HCT116 (cell line): ENCODE measurements around the gene MCC. TPM values are rescaled to one million over a fixed set of nuclear protein-coding genes. Genes with fewer than 3 reads are reported as not detected.

Source experiments
- ATAC-seq: fragments of 200-7000 bp; cut with Tn5 transposase; 2 replicates; pipeline ENCODE4 v1.9.1; 2020; ENCODE audit warnings: mild to moderate bottlenecking, moderate library complexity
- BruUV-seq: library from RNA; stranded (reverse); fragments of 400-500 nt; replicated peaks from 2 replicates; lab custom pipeline; 2021; lab: Mats Ljungman, UMichigan
- CTCF ChIA-PET: fragments of 300-600 bp; sonication (Branson Sonifier 250); formaldehyde crosslinking; loops from one replicate; lab custom pipeline; 2021; ENCODE audit warnings: antibody characterized with exemption; lab: Charles Lee
- POLR2A ChIA-PET: fragments of 300-600, 350-600 bp; sonication (Branson Sonifier 250); formaldehyde crosslinking; loops from one replicate; lab custom pipeline; 2021; ENCODE audit warnings: antibody characterized with exemption; lab: Charles Lee
- RAD21 ChIA-PET, 2 experiments: fragments of 300-600 bp; sonication (Branson Sonifier 250); formaldehyde crosslinking; loops; one replicate each; lab custom pipeline; 2023; ENCODE audit warnings: low total read pairs in 2 of 2; ENCODE audit not compliant: uncharacterized antibody in 2 of 2, unreplicated experiment in 2 of 2, low non-redundant PET in 1 of 2; lab: Charles Lee
- DNase-seq: peaks from one replicate; pipeline ENCODE4 v3.0.0-alpha.2; 2010; ENCODE audit warnings: low read depth, low spot score
- H2AFZ ChIP-seq: fragments of 200-600 bp; shearing (Covaris generic), sonication (generic); 2 replicates; pipeline ENCODE4 v1.6.1; 2017; ENCODE audit warnings: low read depth, mixed run types, mixed read lengths, antibody characterized with exemption, low read length; ENCODE audit not compliant: poor library complexity, severe bottlenecking
- H3K27ac ChIP-seq: 2 replicates; pipeline ENCODE4 v1.5.1; 2012; ENCODE audit warnings: low read depth, low read length
- H3K27me3 ChIP-seq: fragments of 200-600 bp; sonication (generic); 2 replicates; pipeline ENCODE4 v1.6.1; 2016; ENCODE audit warnings: mixed run types, low read length, mixed read lengths; ENCODE audit not compliant: insufficient read depth
- H3K36me3 ChIP-seq, 2 experiments: fragments of 200-500 bp in 1 of 2; fragments of 200-600 bp in 1 of 2; sonication (Bioruptor generic) in 1 of 2; sonication (generic) in 1 of 2; 2 replicates each; pipeline versions ENCODE4 v1.5.1 to v1.6.1; 2014 to 2016; ENCODE audit warnings: low read length in 2 of 2, inconsistent platforms in 1 of 2, mixed read lengths in 1 of 2, mixed run types in 1 of 2; ENCODE audit not compliant: insufficient read depth in 2 of 2, control insufficient read depth in 1 of 2
- H3K4me1 ChIP-seq, 2 experiments: fragments of 200-600 bp in 1 of 2; sonication (generic) in 1 of 2; 2 replicates each; pipeline versions ENCODE4 v1.5.1 to v1.6.1; 2012 to 2017; ENCODE audit warnings: low read length in 2 of 2, inconsistent platforms in 1 of 2, mild to moderate bottlenecking in 1 of 2, mixed read lengths in 1 of 2, mixed run types in 1 of 2, moderate library complexity in 1 of 2; ENCODE audit not compliant: insufficient read depth in 2 of 2, control insufficient read depth in 1 of 2
- H3K4me2 ChIP-seq: fragments of 200-600 bp; sonication (generic); 2 replicates; pipeline ENCODE4 v1.6.1; 2017; ENCODE audit warnings: mixed run types, low read length, mixed read lengths
- H3K4me3 ChIP-seq, 2 experiments: fragments of 200-600 bp in 1 of 2; sonication (generic) in 1 of 2; replicated peaks in 1 of 2; 2 replicates each; pipeline ENCODE4 v1.5.1; 2011 to 2016; ENCODE audit warnings: low read length in 2 of 2, control low read depth in 1 of 2, low read depth in 1 of 2, mild to moderate bottlenecking in 1 of 2, mixed read lengths in 1 of 2, mixed run types in 1 of 2
- H3K79me2 ChIP-seq: fragments of 200-600 bp; sonication (generic); 2 replicates; pipeline ENCODE4 v1.6.1; 2017; ENCODE audit warnings: mild to moderate bottlenecking, mixed run types, low read length, moderate library complexity, mixed read lengths; ENCODE audit not compliant: insufficient read depth
- H3K9ac ChIP-seq: fragments of 200-600 bp; sonication (generic); 2 replicates; pipeline ENCODE4 v1.6.1; 2016; ENCODE audit warnings: low read length, mixed read lengths
- H3K9me2 ChIP-seq: fragments of 200-600 bp; sonication (generic), shearing (Covaris generic); 2 replicates; pipeline ENCODE4 v1.6.1; 2017; ENCODE audit warnings: mixed run types, mild to moderate bottlenecking, moderate library complexity; ENCODE audit not compliant: insufficient read depth
- H3K9me3 ChIP-seq, 2 experiments: fragments of 200-500 bp in 1 of 2; fragments of 200-600 bp in 1 of 2; sonication (Bioruptor generic) in 1 of 2; sonication (generic) in 1 of 2; 2 replicates each; pipeline ENCODE4 v1.6.1; 2014 to 2017; ENCODE audit warnings: low read length in 2 of 2, mixed read lengths in 2 of 2, inconsistent platforms in 1 of 2, low read depth in 1 of 2, mild to moderate bottlenecking in 1 of 2, mixed run types in 1 of 2, moderate library complexity in 1 of 2; ENCODE audit not compliant: control insufficient read depth in 1 of 2, insufficient read depth in 1 of 2
- H4K20me1 ChIP-seq: fragments of 200-600 bp; sonication (generic), shearing (Covaris generic); 2 replicates; pipeline ENCODE4 v1.6.1; 2017; ENCODE audit warnings: mixed run types, mild to moderate bottlenecking, moderate library complexity; ENCODE audit not compliant: insufficient read depth
- CTCF ChIP-seq, 3 experiments: fragments of 200-600 bp in 1 of 3; sonication (generic) in 1 of 3; IDR thresholded peaks in 2 of 3; conservative IDR thresholded peaks in 1 of 3; 2 replicates each; pipeline ENCODE4 v1.5.1; 2012 to 2017; ENCODE audit warnings: low read depth in 2 of 3, low read length in 2 of 3, antibody characterized with exemption in 1 of 3, borderline replicate concordance in 1 of 3, control low read depth in 1 of 3, mild to moderate bottlenecking in 1 of 3, mixed read lengths in 1 of 3, mixed run types in 1 of 3, moderate library complexity in 1 of 3; ENCODE audit not compliant: insufficient read depth in 1 of 3
- EZH2phosphoT487 ChIP-seq: fragments of 200-600 bp; IDR thresholded peaks from 2 replicates; pipeline ENCODE4 v1.6.1; 2018; ENCODE audit warnings: antibody characterized with exemption, borderline replicate concordance
- JUND ChIP-seq: IDR thresholded peaks from 2 replicates; pipeline ENCODE4 v1.6.1; 2012
- POLR2A ChIP-seq: IDR thresholded peaks from 2 replicates; pipeline ENCODE4 v1.7.0; 2011; ENCODE audit warnings: borderline replicate concordance; ENCODE audit not compliant: insufficient read depth, insufficient read length; ENCODE audit errors: extremely low read depth
- POLR2AphosphoS5 ChIP-seq: IDR thresholded peaks from 2 replicates; pipeline ENCODE4 v1.6.1; 2011; ENCODE audit warnings: mild to moderate bottlenecking, low read depth, low read length, moderate library complexity
- SIN3A ChIP-seq: IDR thresholded peaks from 2 replicates; pipeline ENCODE4 v1.6.1; 2012; ENCODE audit warnings: low read depth
- SP1 ChIP-seq: IDR thresholded peaks from 2 replicates; pipeline ENCODE4 v1.6.1; 2012; ENCODE audit warnings: low read depth
- ZNF274 ChIP-seq: fragments of 200-500 bp; sonication (Bioruptor generic); IDR thresholded peaks from 2 replicates; pipeline ENCODE4 v1.6.1; 2014; ENCODE audit warnings: mild to moderate bottlenecking, low read depth, low read length, inconsistent platforms
- intact Hi-C: fragments of 100-400 bp; cut with micrococcal nuclease; formaldehyde crosslinking; loops from 2 replicates; pipeline ENCODE4 v1.10.0; 2022
- total RNA-seq: library from RNA; stranded (reverse); gene quantifications from one replicate; pipeline ENCODE4 v1.2.1, GENCODE V29; 2021; ENCODE audit not compliant: unreplicated experiment

Gene MCC
- total RNA-seq, 1 experiment from 2014 or later, result 20.1 TPM

- ChIA-PET RAD21 (no interaction called here), CTCF (no interaction called here), POLR2A (no interaction called here)
- Histone ChIP-seq H3K9ac (no peak overlapping the region), H4K20me1 (no peaks in the 10 kb centered on the region), H3K9me3 (no peaks in the 10 kb centered on the region), H3K4me1 (peaks cover 0 to 22% of the 10 kb centered on the region in 2 experiments; a peak in 2 of 4 replicates), H3K4me3 (no peak overlapping the region), H3K79me2 (no peaks in the 10 kb centered on the region), H3K27ac (no peak overlapping the region), H2AFZ (no peak overlapping the region), H3K27me3 (no peaks in the 10 kb centered on the region), H3K36me3 (0 out of 4 replicates have a peak, but pooled peaks cover 0 to 4% of the 10 kb centered on the region in 2 experiments), H3K4me2 (no peak overlapping the region), H3K9me2 (no peaks in the 10 kb centered on the region)
- intact Hi-C loops, result no loop called here
- DNase-seq (no peak), ATAC-seq (peak; percentile 18; the same call in 1 of the 2 replicates)
- TF ChIP-seq ZNF274, result no peak
- TF ChIP-seq SIN3A, result no peak
- no peak for TF ChIP-seq JUND
- TF ChIP-seq CTCF (IDR thresholded peaks at IDR 0.05 in 2 of 3, conservative IDR thresholded peaks at IDR 0.05 in 1 of 3; ENCODE audit: borderline replicate concordance in 1 of 3, insufficient read depth in 1 of 3, low read depth in 2 of 3, low read length in 2 of 3), result no peak
- no peak for TF ChIP-seq POLR2AphosphoS5
- TF ChIP-seq EZH2phosphoT487, result no peak
- TF ChIP-seq POLR2A, result no peak
- no peak for TF ChIP-seq SP1
- no TSS peak for BruUV-seq
Observed at GRCh38 chr5:113034182-113034773, 454.0 kb downstream of the MCC start.
